Mesothelial cell of epicardium (in vitro differentiated cells): ENCODE data around the gene GPR45. TPM values are rescaled to one million over a fixed set of nuclear protein-coding genes. Genes with fewer than 3 reads are reported as not detected.
A peak's percentile ranks its signal among the peaks of the same experiment; 100 is the strongest.

ENCODE experiments used
- DNase-seq, 2 experiments: peaks; one replicate each; pipeline ENCODE4 v3.0.0; 2021; ENCODE audit warnings: low spot score in 2 of 2; ENCODE audit not compliant: unreplicated experiment in 2 of 2
- H3K27ac Mint-ChIP-seq: 2 replicates; pipeline ENCODE4 v1.8.0; 2021; ENCODE audit warnings: mixed read lengths
- H3K27me3 Mint-ChIP-seq: 2 replicates; pipeline ENCODE4 v1.8.0; 2021; ENCODE audit warnings: low read depth, mixed read lengths
- H3K36me3 Mint-ChIP-seq: 2 replicates; pipeline ENCODE4 v1.8.0; 2021; ENCODE audit warnings: mixed read lengths
- H3K4me1 Mint-ChIP-seq: 2 replicates; pipeline ENCODE4 v1.8.0; 2021; ENCODE audit warnings: mixed read lengths
- H3K4me3 Mint-ChIP-seq: 2 replicates; pipeline ENCODE4 v1.8.0; 2021; ENCODE audit warnings: mild to moderate bottlenecking, moderate library complexity, mixed read lengths
- H3K9me3 Mint-ChIP-seq: 2 replicates; pipeline ENCODE4 v1.8.0; 2021; ENCODE audit warnings: mixed read lengths
- total RNA-seq: library from RNA; stranded (reverse); gene quantifications from 3 replicates; pipeline ENCODE4 v1.2.1, GENCODE V29; 2021
- TF ChIP-seq, protein P1 (sequence below): fragments of 200-600 bp; sonication (generic); IDR thresholded peaks from one replicate; pipeline ENCODE4 v1.5.0; 2021; ENCODE audit warnings: antibody characterized with exemption; ENCODE audit not compliant: unreplicated experiment

Gene GPR45
- total RNA-seq, 1 donor from 2014 or later: not detected

DNA sequence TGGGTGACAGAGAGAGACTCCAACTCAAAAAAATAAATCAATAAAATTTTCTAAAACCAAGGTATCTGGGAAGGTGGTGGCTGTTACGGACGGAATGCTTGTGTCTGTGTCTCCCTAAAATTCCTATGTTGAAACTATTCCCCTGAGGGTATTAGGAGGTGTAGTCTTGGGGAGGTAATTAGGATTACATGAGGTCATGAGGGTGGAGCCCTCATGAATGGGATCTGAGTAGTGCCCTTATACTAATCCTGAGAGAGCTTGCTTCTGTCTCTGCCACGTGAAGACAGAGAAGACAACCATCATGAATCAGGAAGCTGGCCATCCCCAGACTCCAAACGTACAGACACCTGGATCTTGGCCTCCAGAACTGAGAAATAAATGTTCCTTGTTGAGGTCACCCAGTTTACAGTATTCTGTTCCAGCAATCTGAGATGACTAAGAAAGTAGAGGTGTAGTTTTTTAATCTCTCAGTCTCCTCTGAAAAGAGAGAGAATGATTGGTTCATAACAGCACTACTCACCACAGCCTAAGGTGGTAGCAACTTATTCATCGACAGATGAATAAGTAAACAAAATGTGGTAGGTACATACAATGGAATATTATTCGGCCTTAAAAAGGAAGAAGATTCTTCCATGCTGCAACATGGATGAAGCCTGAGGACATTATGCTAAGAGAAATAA is 49.6 kb downstream of the GPR45 start:
- DNase-seq: no peak
- TF ChIP-seq, protein P1, sequence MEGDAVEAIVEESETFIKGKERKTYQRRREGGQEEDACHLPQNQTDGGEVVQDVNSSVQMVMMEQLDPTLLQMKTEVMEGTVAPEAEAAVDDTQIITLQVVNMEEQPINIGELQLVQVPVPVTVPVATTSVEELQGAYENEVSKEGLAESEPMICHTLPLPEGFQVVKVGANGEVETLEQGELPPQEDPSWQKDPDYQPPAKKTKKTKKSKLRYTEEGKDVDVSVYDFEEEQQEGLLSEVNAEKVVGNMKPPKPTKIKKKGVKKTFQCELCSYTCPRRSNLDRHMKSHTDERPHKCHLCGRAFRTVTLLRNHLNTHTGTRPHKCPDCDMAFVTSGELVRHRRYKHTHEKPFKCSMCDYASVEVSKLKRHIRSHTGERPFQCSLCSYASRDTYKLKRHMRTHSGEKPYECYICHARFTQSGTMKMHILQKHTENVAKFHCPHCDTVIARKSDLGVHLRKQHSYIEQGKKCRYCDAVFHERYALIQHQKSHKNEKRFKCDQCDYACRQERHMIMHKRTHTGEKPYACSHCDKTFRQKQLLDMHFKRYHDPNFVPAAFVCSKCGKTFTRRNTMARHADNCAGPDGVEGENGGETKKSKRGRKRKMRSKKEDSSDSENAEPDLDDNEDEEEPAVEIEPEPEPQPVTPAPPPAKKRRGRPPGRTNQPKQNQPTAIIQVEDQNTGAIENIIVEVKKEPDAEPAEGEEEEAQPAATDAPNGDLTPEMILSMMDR: no peak
- Mint-ChIP-seq H3K9me3 (no peaks in the 10 kb centered on the region), H3K36me3 (peaks cover 18% of the 10 kb centered on the region), H3K27ac (no peak overlapping the region), H3K4me3 (no peak overlapping the region), H3K4me1 (peaks cover 18% of the 10 kb centered on the region), H3K27me3 (no peaks in the 10 kb centered on the region)

- Mint-ChIP-seq H3K4me3 (no peak overlapping the region), H3K9me3 (no peaks in the 10 kb centered on the region), H3K36me3 (peaks cover 18% of the 10 kb centered on the region), H3K4me1 (peaks cover 18% of the 10 kb centered on the region), H3K27me3 (no peaks in the 10 kb centered on the region), H3K27ac (peak overlapping the region; percentile 74)
- TF ChIP-seq, protein P1: no peak
- no peak for DNase-seq
These were observed 50.4 kb downstream of the GPR45 start for GRCh38 chr2:105291981-105292380.

Other genes starting within 250 kb of the GPR45 start
- 36.2 to 39.6 TPM (median 37.1 TPM) in 3 replicates for gene MRPS9, start 203.7 kb upstream of the GPR45 start, total RNA-seq
- gene TGFBRAP1, start 88.0 kb downstream of the GPR45 start, total RNA-seq: 23.3 to 24.1 TPM (median 23.6 TPM) in 3 replicates
- gene C2orf49, start 95.8 kb downstream of the GPR45 start, total RNA-seq: 20.7 to 23.3 TPM (median 20.8 TPM) in 3 replicates
- 32.3 to 37.9 TPM (median 36.4 TPM) in 3 replicates for gene FHL2, start 157.3 kb downstream of the GPR45 start, total RNA-seq